GM18951 (cell line): ENCODE data around the gene NLGN1.

Experiments used
- POLR2A ChIP-seq: IDR thresholded peaks from 4 replicates; pipeline ENCODE4 v1.6.1; 2011; ENCODE audit warnings: mild to moderate bottlenecking; ENCODE audit not compliant: insufficient read length, insufficient read depth; ENCODE audit errors: extremely low read depth
- in situ Hi-C: fragments of 300-500 bp; cut with MboI; formaldehyde crosslinking; loops from one replicate; pipeline ENCODE4 v1.12.0; 2022; ENCODE audit warnings: low sequenced_read_pairs, mixed read lengths, inconsistent platforms; ENCODE audit not compliant: unreplicated experiment

NLGN1 gene

GRCh38 chr3:173945806-173946205, 548.3 kb downstream of the NLGN1 start:
- in situ Hi-C loops, result no loop called here
- no peak for TF ChIP-seq POLR2A

- in situ Hi-C loops, result no loop called here
- no peak for TF ChIP-seq POLR2A
Observed at GRCh38 chr3:173954647-173955046, 557.1 kb downstream of the NLGN1 start.

- no peak for TF ChIP-seq POLR2A
- in situ Hi-C loops, result no loop called here
Observed at GRCh38 chr3:173957646-173958045, 560.1 kb downstream of the NLGN1 start.

GRCh38 chr3:173958805-173959204, 561.3 kb downstream of the NLGN1 start:
- TF ChIP-seq POLR2A, result no peak

GRCh38 chr3:173970281-173970680, 572.7 kb downstream of the NLGN1 start:
- no peak for TF ChIP-seq POLR2A
- in situ Hi-C loops, result no loop called here

More at GRCh38 chr3:173958805-173959204, 561.3 kb downstream of the NLGN1 start:
- in situ Hi-C loops, result no loop called here

- in situ Hi-C loops, result no loop called here
- no peak for TF ChIP-seq POLR2A
Observed at GRCh38 chr3:173976281-173976680, 578.7 kb downstream of the NLGN1 start.

GRCh38 chr3:173977747-173978146, 580.2 kb downstream of the NLGN1 start:
- in situ Hi-C loops, result no loop called here

GRCh38 chr3:173983343-173983742, 585.8 kb downstream of the NLGN1 start:
- TF ChIP-seq POLR2A, result no peak
- in situ Hi-C loops, result no loop called here

More at GRCh38 chr3:173977747-173978146, 580.2 kb downstream of the NLGN1 start:
- no peak for TF ChIP-seq POLR2A

- in situ Hi-C loops, result no loop called here
- no peak for TF ChIP-seq POLR2A
Observed at GRCh38 chr3:173986861-173987410, 589.4 kb downstream of the NLGN1 start.

- TF ChIP-seq POLR2A, result no peak
- in situ Hi-C loops, result no loop called here
Observed at GRCh38 chr3:173988909-173989308, 591.4 kb downstream of the NLGN1 start.

- TF ChIP-seq POLR2A, result no peak
- in situ Hi-C loops, result no loop called here
Observed at GRCh38 chr3:173992416-173992815, 594.9 kb downstream of the NLGN1 start.

- in situ Hi-C loops, result no loop called here
- TF ChIP-seq POLR2A, result no peak
Observed at GRCh38 chr3:173993299-173993698, 595.8 kb downstream of the NLGN1 start.

- no peak for TF ChIP-seq POLR2A
- in situ Hi-C loops, result no loop called here
Observed at GRCh38 chr3:174000675-174001074, 603.1 kb downstream of the NLGN1 start.

GRCh38 chr3:174002543-174002942, 605.0 kb downstream of the NLGN1 start:
- in situ Hi-C loops, result no loop called here
- no peak for TF ChIP-seq POLR2A

GRCh38 chr3:174010907-174011306, 613.4 kb downstream of the NLGN1 start:
- in situ Hi-C loops, result no loop called here
- TF ChIP-seq POLR2A, result no peak
